GM12878 (cell line): ENCODE results near the gene RHOB. TPM values are rescaled to one million over a fixed set of nuclear protein-coding genes. Genes with fewer than 3 reads are reported as not detected.
A peak's percentile ranks its signal among the peaks of the same experiment; 100 is the strongest.

ENCODE experiments used
- ATAC-seq: fragments of 200-7000 bp; cut with Tn5 transposase; 3 replicates; pipeline ENCODE4 v1.9.1; 2020; ENCODE audit warnings: mild to moderate bottlenecking, moderate library complexity
- Bru-seq: library from RNA; stranded (reverse); fragments of 400-500 nt; gene quantifications from one replicate; lab custom pipeline; 2021; lab: Mats Ljungman, UMichigan
- BruChase-seq, 2 experiments: library from RNA; stranded (reverse); fragments of 400-500 nt; gene quantifications; one replicate each; lab custom pipeline; 2021; lab: Mats Ljungman, UMichigan
- BruUV-seq: library from RNA; stranded (reverse); fragments of 400-500 nt; replicated peaks from 2 replicates; lab custom pipeline; 2021; lab: Mats Ljungman, UMichigan
- CTCF ChIA-PET: fragments of 300-600 bp; sonication (Branson Sonifier 250); formaldehyde crosslinking; extraction: SDS; loops from one replicate; lab custom pipeline; 2021; ENCODE audit warnings: inconsistent platforms; lab: Yijun Ruan, JAX
- POLR2A ChIA-PET: fragments of 350-600 bp; formaldehyde crosslinking; extraction: SDS; loops from one replicate; lab custom pipeline; 2021; ENCODE audit warnings: inconsistent platforms; lab: Charles Lee
- RAD21 ChIA-PET: fragments of 300-600 bp; sonication (Branson Sonifier 250); formaldehyde crosslinking; loops from one replicate; lab custom pipeline; 2023; ENCODE audit warnings: antibody characterized with exemption; ENCODE audit not compliant: unreplicated experiment; lab: Charles Lee
- SMC1A ChIA-PET: fragments of 300-600 bp; sonication (Branson Sonifier 250); formaldehyde crosslinking; loops from one replicate; lab custom pipeline; 2023; ENCODE audit not compliant: unreplicated experiment, uncharacterized antibody; lab: Charles Lee
- DNase-seq: peaks from one replicate; pipeline ENCODE4 v3.0.0-alpha.2; 2011; ENCODE audit warnings: low read depth, low spot score
- FAIRE-seq: peaks from 3 replicates; lab custom pipeline; 2011; peaks lifted over from hg19 to GRCh38; lab: Jason Lieb, UNC
- H2AFZ ChIP-seq: 2 replicates; pipeline ENCODE4 v1.6.0; 2011; ENCODE audit warnings: low read depth, low read length, control low read depth; ENCODE audit not compliant: control insufficient read depth
- H3K27ac ChIP-seq: 2 replicates; pipeline ENCODE4 v1.5.1; 2011; ENCODE audit warnings: control low read depth; ENCODE audit not compliant: control insufficient read depth, insufficient read depth
- H3K27me3 ChIP-seq, 2 experiments: replicated peaks in 1 of 2; 2 replicates each; pipeline versions ENCODE4 v1.6.0 to v1.6.1; 2011; ENCODE audit warnings: low read length in 1 of 2; ENCODE audit not compliant: control insufficient read depth in 2 of 2, insufficient read depth in 2 of 2
- H3K36me3 ChIP-seq, 2 experiments: 2 replicates each; pipeline ENCODE4 v1.5.1; 2011; ENCODE audit warnings: low read length in 1 of 2; ENCODE audit not compliant: control insufficient read depth in 2 of 2, insufficient read depth in 2 of 2
- H3K4me1 ChIP-seq: 2 replicates; pipeline ENCODE4 v1.6.1; 2011; ENCODE audit warnings: mild to moderate bottlenecking, low read length, moderate library complexity, mixed read lengths; ENCODE audit not compliant: control insufficient read depth, insufficient read depth
- H3K4me2 ChIP-seq: 2 replicates; pipeline ENCODE4 v1.6.0; 2011; ENCODE audit warnings: control low read depth; ENCODE audit not compliant: control insufficient read depth, insufficient read depth
- H3K4me3 ChIP-seq: fragments of 200-600 bp; sonication (generic); 2 replicates; pipeline ENCODE4 v1.5.1; 2016
- H3K79me2 ChIP-seq: 2 replicates; pipeline ENCODE4 v1.6.0; 2011; ENCODE audit warnings: low read length; ENCODE audit not compliant: control insufficient read depth, insufficient read depth
- H3K9ac ChIP-seq: 2 replicates; pipeline ENCODE4 v1.8.0; 2011; ENCODE audit warnings: low read length, control low read depth, mixed read lengths; ENCODE audit not compliant: control insufficient read depth, insufficient read depth
- H3K9me3 ChIP-seq: replicated peaks from 3 replicates; pipeline ENCODE4 v1.5.1; 2011; ENCODE audit warnings: mild to moderate bottlenecking, low read length; ENCODE audit not compliant: control insufficient read depth, insufficient read depth
- H4K20me1 ChIP-seq: 2 replicates; pipeline ENCODE4 v1.6.0; 2011; ENCODE audit not compliant: control insufficient read depth, insufficient read depth
- CREB1 ChIP-seq: IDR thresholded peaks from 2 replicates; pipeline ENCODE4 v1.6.1; 2012; ENCODE audit warnings: low read depth, mild to moderate bottlenecking, inconsistent platforms
- FOXK2 ChIP-seq: fragments of 450-650 bp; IDR thresholded peaks from 2 replicates; pipeline ENCODE4 v1.6.1; 2017; ENCODE audit warnings: mild to moderate bottlenecking, moderate library complexity
- IRF5 ChIP-seq: fragments of 450-650 bp; IDR thresholded peaks from 2 replicates; pipeline ENCODE4 v1.6.1; 2017; ENCODE audit warnings: borderline replicate concordance
- KLF5 ChIP-seq: fragments of 450-650 bp; IDR thresholded peaks from 2 replicates; pipeline ENCODE4 v1.6.1; 2014; ENCODE audit warnings: mild to moderate bottlenecking; ENCODE audit not compliant: partially characterized antibody
- NBN ChIP-seq: fragments of 450-650 bp; IDR thresholded peaks from 2 replicates; pipeline ENCODE4 v1.6.1; 2016
- NFYB ChIP-seq: IDR thresholded peaks from 2 replicates; pipeline ENCODE4 v1.6.1; 2011; ENCODE audit warnings: low read depth, mild to moderate bottlenecking, low read length, improper control_type of control experiment, moderate library complexity; ENCODE audit not compliant: insufficient read depth
- NR2C2 ChIP-seq: IDR thresholded peaks from 2 replicates; pipeline ENCODE4 v1.6.1; 2011; ENCODE audit warnings: borderline replicate concordance, low read depth; ENCODE audit not compliant: control insufficient read depth, insufficient read length
- PML ChIP-seq: IDR thresholded peaks from 2 replicates; pipeline ENCODE4 v1.6.1; 2012; ENCODE audit warnings: low read length, inconsistent platforms
- RAD51 ChIP-seq: fragments of 450-650 bp; IDR thresholded peaks from 2 replicates; pipeline ENCODE4 v1.6.1; 2016; ENCODE audit warnings: moderate library complexity, mild to moderate bottlenecking, inconsistent platforms
- RCOR1 ChIP-seq: conservative IDR thresholded peaks from 2 replicates; pipeline ENCODE4 v1.6.1; 2012; ENCODE audit warnings: low read depth, low read length, improper control_type of control experiment
- TAF1 ChIP-seq: IDR thresholded peaks from 2 replicates; pipeline ENCODE4 v1.6.1; 2011; ENCODE audit warnings: mild to moderate bottlenecking, low read depth, low read length, borderline replicate concordance
- YBX1 ChIP-seq: fragments of 450-650 bp; IDR thresholded peaks from 2 replicates; pipeline ENCODE4 v1.6.1; 2016; ENCODE audit warnings: antibody characterized with exemption
- WGBS: methylation state at CpG from one replicate; pipeline ENCODE4 v1.1.6; 2016; ENCODE audit warnings: low lambda C conversion rate; ENCODE audit not compliant: insufficient replicate concordance, insufficient coverage; ENCODE audit errors: missing lambda C conversion rate; 5-methylcytosine and 5-hydroxymethylcytosine counted together
- in situ Hi-C: fragments of 300-500 bp; cut with MboI; formaldehyde crosslinking; loops from 9 replicates; pipeline ENCODE4 v1.14.3; 2018; ENCODE audit warnings: mixed read lengths
- intact Hi-C: fragments of 100-400 bp; cut with micrococcal nuclease; formaldehyde crosslinking; loops from one replicate; pipeline ENCODE4 v1.14.2; 2022; ENCODE audit not compliant: unreplicated experiment
- long read RNA-seq, 2 experiments: library from polyadenylated mRNA; unstranded; transcript quantifications; one replicate each; pipeline ENCODE4 v2.0.0, GENCODE V29; 2019 to 2020
- polyA minus RNA-seq, 3 experiments: library from RNA; depleted of rRNA, polyadenylated mRNA; stranded (reverse); fragments of >200 nt; gene quantifications; 2 replicates each; pipeline ENCODE4 v1.2.3, GENCODE V29; 2011
- polyA plus RNA-seq, 11 experiments: library from polyadenylated mRNA; depleted of rRNA in 4 of 11; unstranded in 6 of 11; stranded (reverse) in 5 of 11; fragments of >200 nt; fragmentation: Nextera tagmentation in 4 of 11; fragmentation: Illumina TruSeq in 1 of 11; extraction: Ambion mirVana in 4 of 11; extraction: Trizol in 1 of 11; gene quantifications; 1 replicate in 1 of 11; 2 replicates in 10 of 11; pipeline versions ENCODE4 v1.2.1 to v1.2.3, GENCODE V29; 2011 to 2016; ENCODE audit warnings: inconsistent platforms in 2 of 11, missing spikeins in 2 of 11, low read depth in 1 of 11
- total RNA-seq, 4 experiments: library from RNA; depleted of rRNA in 3 of 4; stranded (reverse); fragments of >200 nt in 3 of 4; fragmentation: Illumina TruSeq in 1 of 4; extraction: Trizol in 1 of 4; gene quantifications; 2 replicates each; pipeline versions ENCODE4 v1.2.1 to v1.2.3, GENCODE V29; 2013 to 2021
- TF ChIP-seq, protein P1 (sequence below): IDR thresholded peaks from 2 replicates; pipeline ENCODE4 v1.6.1; 2011; ENCODE audit warnings: borderline replicate concordance, low read depth, mild to moderate bottlenecking, moderate library complexity, mixed read lengths, low read length; ENCODE audit not compliant: insufficient read depth; ENCODE audit errors: extremely low read length
- TF ChIP-seq, protein P2 (sequence below): IDR thresholded peaks from 2 replicates; pipeline ENCODE4 v1.6.1; 2011; ENCODE audit warnings: borderline replicate concordance, low read depth, mild to moderate bottlenecking, moderate library complexity, low read length; ENCODE audit not compliant: insufficient read depth, poor library complexity, severe bottlenecking

Gene RHOB
- total RNA-seq (2013; cell fraction: nucleolus; rRNA removed) = 10.4 and 10.5 TPM in 2 replicates
- 4.1 and 4.8 TPM in 2 replicates for total RNA-seq (2014; rRNA removed)
- 1.0 and 1.2 TPM in 2 replicates for total RNA-seq (2014; rRNA removed; fragmentation: Illumina TruSeq; extraction: Trizol)
- 4.0 and 4.5 TPM in 2 replicates for total RNA-seq (2021)
- polyA plus RNA-seq (2011; ENCODE audit: low read depth) = 3.6 TPM
- 1.1 and 1.8 TPM in 2 replicates for polyA plus RNA-seq (2011; rRNA removed)
- 1.2 and 1.7 TPM in 2 replicates for polyA plus RNA-seq (2011; cell fraction: cytosol; rRNA removed)
- 2.7 and 2.9 TPM in 2 replicates for polyA plus RNA-seq (2011; cell fraction: nucleus; rRNA removed)
- polyA plus RNA-seq (2012) = 5.2 and 5.6 TPM in 2 replicates
- 0.73 and 1.2 TPM in 2 replicates for polyA plus RNA-seq (2014; fragmentation: Illumina TruSeq; extraction: Trizol)
- under 1 TPM; 0.03 to 0.35 TPM for polyA plus RNA-seq (2014; fragmentation: Nextera tagmentation; extraction: Ambion mirVana)
- 2.8 and 3.0 TPM in 2 replicates for polyA plus RNA-seq (2014; rRNA removed)
- under 1 TPM; 0.45 to 0.87 TPM for polyA plus RNA-seq (2016; fragmentation: Nextera tagmentation; extraction: Ambion mirVana)
- 0.44 and 1.1 TPM in 2 replicates for polyA minus RNA-seq (2011; rRNA and poly(A)+ RNA removed)
- 7.8 and 8.4 TPM in 2 replicates for polyA minus RNA-seq (2011; cell fraction: cytosol; rRNA and poly(A)+ RNA removed)
- polyA minus RNA-seq (2011; cell fraction: nucleus; rRNA and poly(A)+ RNA removed) = 5.2 and 8.0 TPM in 2 replicates
- percentile 86 among the genes with signal in this experiment for Bru-seq, nascent RNA
- BruChase-seq, experiment 1, labeled RNA remaining after a 6-hour chase = percentile 72 among the genes with signal in this experiment
- BruChase-seq, experiment 2, labeled RNA remaining after a 2-hour chase = percentile 94 among the genes with signal in this experiment
- long read RNA-seq, experiment 1 = 0 reads
- long read RNA-seq, experiment 2 = 0 reads

GRCh38 chr2:20446917-20447436 is at the start of gene RHOB:
Gene RHOB (plus strand): TSS chr2:20447074. CDS start chr2:20447466, 392 bp downstream.
- FAIRE-seq (peak; percentile 90), ATAC-seq (peak; percentile 98), DNase-seq (peak; percentile 74)
- BruUV-seq = no TSS peak
- POLR2A ChIA-PET = interaction anchor here (0.5 to 2.0 kb wide), 14 partner anchors 10 to 205 kb away, joined by 3 to 16 read pairs (median 4); no protein-coding TSS in a partner anchor
- Histone ChIP-seq H4K20me1 (no peaks in the 10 kb centered on the region; the same call in 1 of the 2 replicates), H3K9ac (peak within 1 kb of the TSS; percentile 68; the same call in 1 of the 2 replicates), H3K4me3 (peak within 1 kb of the TSS; percentile 60; the same call in 1 of the 2 replicates), H2AFZ (peak within 1 kb of the TSS; percentile 77), H3K4me2 (peak within 1 kb of the TSS; percentile 94), H3K27ac (no peak within 1 kb of the TSS), H3K27me3 (peaks cover 5 to 9% of the 10 kb centered on the region in 2 experiments; a peak in 3 of 4 replicates), H3K79me2 (peaks cover 1% of the 10 kb centered on the region; the same call in 1 of the 2 replicates), H3K4me1 (peaks cover 3% of the 10 kb centered on the region), H3K36me3 (no peaks in the 10 kb centered on the region), H3K9me3 (no peaks in the 10 kb centered on the region; the same call in 2 of the 3 replicates)
- under 1% methylated on average over 60 of the region's 60 CpGs for WGBS
- SMC1A ChIA-PET = interaction anchor here (0.7 to 3.4 kb wide), 27 partner anchors 9 to 377 kb away, joined by 3 to 22 read pairs (median 5); partner anchors contain the start of gene HS1BP3
- intact Hi-C loops (loop anchor here (2.0 to 10.0 kb wide), 4 partner anchors 80 to 378 kb away; partner anchors contain the start of gene LDAH), in situ Hi-C loops (loop anchor here (25.0 kb wide), 1 partner anchor 515 kb away; no protein-coding TSS in a partner anchor)
- RAD21 ChIA-PET = interaction anchor here (0.5 to 5.5 kb wide), 38 partner anchors 8 to 204 kb away, joined by 3 to 107 read pairs (median 4); partner anchors contain the start of gene HS1BP3
- CTCF ChIA-PET = interaction anchor here (0.8 to 6.0 kb wide), 21 partner anchors 10 to 204 kb away, joined by 3 to 119 read pairs (median 4); partner anchors contain the start of gene HS1BP3
- TF ChIP-seq KLF5 (no peak), NR2C2 (no peak), IRF5 (no peak), CREB1 (peak; percentile 15; the same call in 1 of the 2 replicates), FOXK2 (no peak), YBX1 (no peak), PML (peak; percentile 89), RCOR1 (no peak), NFYB (peak; percentile 89), TAF1 (peak; percentile 88), RAD51 (no peak), NBN (no peak)
- TF ChIP-seq, protein P1, sequence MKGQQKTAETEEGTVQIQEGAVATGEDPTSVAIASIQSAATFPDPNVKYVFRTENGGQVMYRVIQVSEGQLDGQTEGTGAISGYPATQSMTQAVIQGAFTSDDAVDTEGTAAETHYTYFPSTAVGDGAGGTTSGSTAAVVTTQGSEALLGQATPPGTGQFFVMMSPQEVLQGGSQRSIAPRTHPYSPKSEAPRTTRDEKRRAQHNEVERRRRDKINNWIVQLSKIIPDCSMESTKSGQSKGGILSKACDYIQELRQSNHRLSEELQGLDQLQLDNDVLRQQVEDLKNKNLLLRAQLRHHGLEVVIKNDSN = no peak
- TF ChIP-seq, protein P2, sequence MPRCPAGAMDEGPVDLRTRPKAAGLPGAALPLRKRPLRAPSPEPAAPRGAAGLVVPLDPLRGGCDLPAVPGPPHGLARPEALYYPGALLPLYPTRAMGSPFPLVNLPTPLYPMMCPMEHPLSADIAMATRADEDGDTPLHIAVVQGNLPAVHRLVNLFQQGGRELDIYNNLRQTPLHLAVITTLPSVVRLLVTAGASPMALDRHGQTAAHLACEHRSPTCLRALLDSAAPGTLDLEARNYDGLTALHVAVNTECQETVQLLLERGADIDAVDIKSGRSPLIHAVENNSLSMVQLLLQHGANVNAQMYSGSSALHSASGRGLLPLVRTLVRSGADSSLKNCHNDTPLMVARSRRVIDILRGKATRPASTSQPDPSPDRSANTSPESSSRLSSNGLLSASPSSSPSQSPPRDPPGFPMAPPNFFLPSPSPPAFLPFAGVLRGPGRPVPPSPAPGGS = no peak
